Type B pancreatic cell (in vitro differentiated cells): ENCODE results near the gene AP1S3. TPM values are rescaled to one million over a fixed set of nuclear protein-coding genes. Genes with fewer than 3 reads are reported as not detected.

Source experiments
- DNase-seq: peaks from one replicate; pipeline ENCODE4 v3.0.0; 2021; ENCODE audit warnings: mixed read lengths; ENCODE audit not compliant: unreplicated experiment; ENCODE audit errors: extremely low spot score
- H3K27ac Mint-ChIP-seq: 2 replicates; pipeline ENCODE4 v1.8.0; 2021; ENCODE audit warnings: mild to moderate bottlenecking, mixed read lengths
- H3K27me3 Mint-ChIP-seq: 2 replicates; pipeline ENCODE4 v1.8.0; 2021; ENCODE audit warnings: mixed read lengths
- H3K36me3 Mint-ChIP-seq: 2 replicates; pipeline ENCODE4 v1.8.0; 2021; ENCODE audit warnings: mixed read lengths
- H3K4me1 Mint-ChIP-seq: one replicate; pipeline ENCODE4 v1.8.0; 2021; ENCODE audit warnings: mixed read lengths; ENCODE audit not compliant: unreplicated experiment
- H3K4me3 Mint-ChIP-seq: 2 replicates; pipeline ENCODE4 v1.8.0; 2021; ENCODE audit warnings: mild to moderate bottlenecking, mixed read lengths
- H3K9me3 Mint-ChIP-seq: 2 replicates; pipeline ENCODE4 v1.8.0; 2021; ENCODE audit warnings: mixed read lengths
- CTCF ChIP-seq: fragments of 200-600 bp; sonication (generic); conservative IDR thresholded peaks from 2 replicates; pipeline ENCODE4 v1.5.0; 2021; ENCODE audit warnings: antibody characterized with exemption, mild to moderate bottlenecking
- total RNA-seq: library from RNA; stranded (reverse); gene quantifications from 2 replicates; pipeline ENCODE4 v1.2.1, GENCODE V29; 2021; ENCODE audit warnings: low replicate concordance

The AP1S3 gene
- total RNA-seq, 1 donor from 2014 or later: 7.8 TPM

GRCh38 chr2:223787358-223787757 lies 50.0 kb downstream of the AP1S3 start:
- H3K27me3 Mint-ChIP-seq: no peaks in the 10 kb centered on the region
- peaks cover 5% of the 10 kb centered on the region for H3K9me3 Mint-ChIP-seq
- TF ChIP-seq CTCF: no peak

GRCh38 chr2:223786943-223787342 lies 50.4 kb downstream of the AP1S3 start:
- no peak for TF ChIP-seq CTCF
- peaks cover 5% of the 10 kb centered on the region for H3K9me3 Mint-ChIP-seq
- DNase-seq: no peak
- H3K36me3 Mint-ChIP-seq: no peaks in the 10 kb centered on the region
- no peaks in the 10 kb centered on the region for H3K27me3 Mint-ChIP-seq
- no peaks in the 10 kb centered on the region for H3K4me1 Mint-ChIP-seq
- no peak overlapping the region for H3K27ac Mint-ChIP-seq
- no peak overlapping the region for H3K4me3 Mint-ChIP-seq

More at GRCh38 chr2:223787358-223787757, 50.0 kb downstream of the AP1S3 start:
- Mint-ChIP-seq H3K36me3 (no peaks in the 10 kb centered on the region), H3K4me3 (no peak overlapping the region), H3K4me1 (no peaks in the 10 kb centered on the region), H3K27ac (no peak overlapping the region)
- no peak for DNase-seq

GRCh38 chr2:223786236-223786635 lies 51.1 kb downstream of the AP1S3 start:
- no peaks in the 10 kb centered on the region for H3K36me3 Mint-ChIP-seq
- peaks cover 5% of the 10 kb centered on the region for H3K9me3 Mint-ChIP-seq
- H3K27me3 Mint-ChIP-seq: no peaks in the 10 kb centered on the region
- DNase-seq: no peak
- no peak for TF ChIP-seq CTCF
- H3K4me3 Mint-ChIP-seq: no peak overlapping the region
- no peaks in the 10 kb centered on the region for H3K4me1 Mint-ChIP-seq
- no peak overlapping the region for H3K27ac Mint-ChIP-seq

GRCh38 chr2:223784221-223784772 lies 53.1 kb downstream of the AP1S3 start:
- peaks cover 5% of the 10 kb centered on the region for H3K9me3 Mint-ChIP-seq
- no peak overlapping the region for H3K27ac Mint-ChIP-seq
- no peaks in the 10 kb centered on the region for H3K27me3 Mint-ChIP-seq

GRCh38 chr2:223782629-223783028 lies 54.8 kb downstream of the AP1S3 start:
- DNase-seq: no peak
- peaks cover 5% of the 10 kb centered on the region for H3K9me3 Mint-ChIP-seq
- H3K4me3 Mint-ChIP-seq: no peak overlapping the region
- peaks cover 6% of the 10 kb centered on the region for H3K36me3 Mint-ChIP-seq
- no peaks in the 10 kb centered on the region for H3K4me1 Mint-ChIP-seq
- no peak for TF ChIP-seq CTCF
- H3K27ac Mint-ChIP-seq: no peak overlapping the region
- H3K27me3 Mint-ChIP-seq: no peaks in the 10 kb centered on the region

More at GRCh38 chr2:223784221-223784772, 53.1 kb downstream of the AP1S3 start:
- Mint-ChIP-seq H3K4me3 (no peak overlapping the region), H3K36me3 (peaks cover 4% of the 10 kb centered on the region), H3K4me1 (no peaks in the 10 kb centered on the region)
- DNase-seq: no peak
- TF ChIP-seq CTCF: no peak

- TF ChIP-seq CTCF: no peak
- no peaks in the 10 kb centered on the region for H3K4me1 Mint-ChIP-seq
- H3K4me3 Mint-ChIP-seq: no peak overlapping the region
- H3K27ac Mint-ChIP-seq: no peak overlapping the region
- H3K36me3 Mint-ChIP-seq: peaks cover 8% of the 10 kb centered on the region
- H3K27me3 Mint-ChIP-seq: no peaks in the 10 kb centered on the region
- DNase-seq: no peak
- peaks cover 5% of the 10 kb centered on the region for H3K9me3 Mint-ChIP-seq
Observed at GRCh38 chr2:223781560-223781959, 55.8 kb downstream of the AP1S3 start.
